MV-4-11 (cell line): ENCODE data around the gene SIDT2.
"Not testable (repeated sequence)": the region's sequence is repeated elsewhere in the genome, so short reads cannot be mapped to it uniquely, and the experiment has no call there.

Experiments used
- DNase-seq: peaks from one replicate; lab custom pipeline; 2025; lab: John Stamatoyannopoulos, UW

Gene SIDT2

GRCh38 chr11:117178210-117179034 is at the start of gene SIDT2:
Gene SIDT2, plus strand, starts transcription at chr11:117178743. Its CDS starts 521 bp downstream, at chr11:117179264.
- DNase-seq = peak; percentile 82

GRCh38 chr11:117130396-117130795 is 48.1 kb upstream of the SIDT2 start:
- DNase-seq = not testable (repeated sequence)

GRCh38 chr11:117130879-117131278 is 47.7 kb upstream of the SIDT2 start:
- no peak for DNase-seq

- DNase-seq = no peak
Measured at GRCh38 chr11:117134431-117134830, 44.1 kb upstream of the SIDT2 start.

- not testable (repeated sequence) for DNase-seq
Measured at GRCh38 chr11:117134979-117135378, 43.6 kb upstream of the SIDT2 start.

GRCh38 chr11:117137223-117138086 is 41.1 kb upstream of the SIDT2 start:
- not testable (repeated sequence) for DNase-seq

GRCh38 chr11:117143390-117143789 is 35.2 kb upstream of the SIDT2 start:
- peak; percentile 33 for DNase-seq

GRCh38 chr11:117143871-117144476 is 34.6 kb upstream of the SIDT2 start, which contains the start of gene PAFAH1B2:
Gene PAFAH1B2, plus strand, starts transcription at chr11:117144287. Its CDS starts 8,161 bp downstream, at chr11:117152448.
- DNase-seq = peak; percentile 92

GRCh38 chr11:117144477-117145392 is 33.8 kb upstream of the SIDT2 start:
- DNase-seq = peak; percentile 81

- peak; percentile 33 for DNase-seq
Measured at GRCh38 chr11:117145393-117145761, 33.2 kb upstream of the SIDT2 start.

GRCh38 chr11:117146521-117146920 is 32.0 kb upstream of the SIDT2 start:
- peak; percentile 24 for DNase-seq

- peak; percentile 5 for DNase-seq
Measured at GRCh38 chr11:117152066-117152465, 26.5 kb upstream of the SIDT2 start.

- DNase-seq = no peak
Measured at GRCh38 chr11:117154468-117154867, 24.1 kb upstream of the SIDT2 start.

GRCh38 chr11:117157507-117157906 is 21.0 kb upstream of the SIDT2 start:
- DNase-seq = no peak

- DNase-seq = no peak
Measured at GRCh38 chr11:117159892-117160291, 18.7 kb upstream of the SIDT2 start.

- DNase-seq = peak; percentile 20
Measured at GRCh38 chr11:117160826-117161225, 17.7 kb upstream of the SIDT2 start.

GRCh38 chr11:117166491-117166890 is 12.1 kb upstream of the SIDT2 start:
- no peak for DNase-seq

- no peak for DNase-seq
Measured at GRCh38 chr11:117169736-117170135, 8.8 kb upstream of the SIDT2 start.

GRCh38 chr11:117170210-117170609 is 8.3 kb upstream of the SIDT2 start:
- DNase-seq = no peak

- no peak for DNase-seq
Measured at GRCh38 chr11:117171007-117171403, 7.5 kb upstream of the SIDT2 start.

- no peak for DNase-seq
Measured at GRCh38 chr11:117171404-117172061, 7.0 kb upstream of the SIDT2 start.
